ENCODE data around the gene ANAPC13.

Gene ANAPC13

DNA sequence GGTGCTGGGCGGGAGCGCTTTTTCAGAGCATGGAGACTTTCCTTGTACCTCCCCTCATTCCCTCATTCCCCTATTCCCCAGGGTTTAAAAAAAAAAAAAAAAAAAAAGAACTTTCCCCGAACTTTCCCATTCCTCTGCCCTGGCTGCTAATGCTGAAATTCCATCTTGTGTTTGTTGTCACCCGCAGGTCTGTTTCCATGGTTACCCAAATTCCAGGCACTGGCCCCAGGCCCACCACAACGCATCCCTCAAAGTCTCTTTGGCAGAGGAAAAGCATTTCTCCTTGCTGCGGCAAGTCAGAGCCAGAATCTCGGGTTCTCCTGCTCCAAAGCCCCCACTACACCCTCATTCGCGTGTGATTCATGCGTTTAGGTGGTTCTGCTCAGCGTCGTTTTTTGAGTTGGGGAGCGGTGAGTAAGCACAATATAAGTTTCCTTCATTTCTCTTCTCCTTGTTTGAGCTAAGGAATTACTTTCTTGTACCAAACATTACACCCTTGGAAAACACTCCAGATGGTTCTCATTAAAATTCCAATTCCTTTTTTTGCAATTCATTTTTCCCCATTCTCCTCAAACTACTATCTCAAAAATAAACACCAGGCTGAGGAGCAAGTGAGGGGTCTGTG lies 21.6 kb downstream of the ANAPC13 start:
- peak; percentile 99 for DNase-seq (ENCODE audit: extremely low read depth, low read depth)
- TF ChIP-seq CTCF (IDR thresholded peaks at IDR 0.05; ENCODE audit: low read depth, low read length), result no peak

GRCh38 chr3:134463676-134464063 lies 22.1 kb downstream of the ANAPC13 start:
- TF ChIP-seq CTCF (IDR thresholded peaks at IDR 0.05; ENCODE audit: low read depth, low read length), result no peak
- no peak for DNase-seq (ENCODE audit: extremely low read depth, low read depth)

DNA sequence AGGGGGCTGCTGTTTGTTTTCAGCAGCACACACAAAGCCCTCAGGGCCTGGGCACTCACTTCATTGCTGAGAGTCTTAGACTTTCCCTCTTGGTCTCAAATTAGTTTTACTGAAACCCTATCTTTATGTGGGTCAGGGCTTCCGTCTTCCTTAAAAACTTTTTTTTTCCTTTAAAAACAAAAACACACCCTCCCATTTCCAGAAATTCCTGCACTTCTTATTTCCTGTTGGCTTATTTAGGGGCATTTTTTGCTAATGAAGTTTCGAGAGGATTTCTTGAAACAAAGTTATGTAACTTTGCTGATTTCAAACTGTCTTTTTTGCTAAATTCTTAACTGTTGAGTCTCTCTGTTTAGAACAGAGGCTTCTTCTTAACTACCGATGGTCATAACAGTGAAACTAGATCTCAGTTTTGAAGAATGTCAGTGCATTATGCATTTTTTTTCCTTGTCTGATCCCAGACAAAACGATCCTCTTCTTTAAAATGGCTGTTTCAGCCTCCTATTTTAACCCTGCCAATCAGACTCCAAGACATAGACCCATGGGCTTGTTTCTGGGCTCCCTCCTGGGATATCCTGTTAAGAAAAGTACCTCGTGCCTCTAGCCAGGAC lies 23.3 kb downstream of the ANAPC13 start:
- DNase-seq (ENCODE audit: extremely low read depth, low read depth), result peak; percentile 68
- no peak for TF ChIP-seq CTCF (IDR thresholded peaks at IDR 0.05; ENCODE audit: low read depth, low read length)

GRCh38 chr3:134460965-134461364 lies 24.8 kb downstream of the ANAPC13 start:
- TF ChIP-seq CTCF (IDR thresholded peaks at IDR 0.05; ENCODE audit: low read depth, low read length), result no peak
- peak; percentile 78 for DNase-seq (ENCODE audit: extremely low read depth, low read depth)

DNA sequence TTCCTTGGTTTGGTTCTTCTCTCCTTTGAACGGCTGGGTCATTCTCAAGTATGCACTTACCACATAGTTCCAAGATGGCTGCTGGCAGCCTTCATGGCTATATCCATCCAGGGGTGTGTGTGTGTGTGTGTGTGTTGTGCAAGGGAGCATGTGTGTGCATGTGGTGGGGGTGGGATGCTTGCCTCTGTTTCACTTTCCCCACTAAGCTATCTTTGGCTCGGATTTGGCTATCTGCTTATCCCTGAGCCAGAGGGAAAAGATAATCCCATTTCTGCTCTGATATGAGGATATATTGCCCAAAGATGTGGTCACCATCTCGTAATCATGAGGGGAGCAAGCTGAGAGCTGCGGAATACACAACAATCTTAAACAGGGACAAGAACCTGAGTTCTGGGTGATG lies 26.2 kb downstream of the ANAPC13 start:
- DNase-seq (ENCODE audit: extremely low read depth, low read depth), result no peak
- no peak for TF ChIP-seq CTCF (IDR thresholded peaks at IDR 0.05; ENCODE audit: low read depth, low read length)

DNA sequence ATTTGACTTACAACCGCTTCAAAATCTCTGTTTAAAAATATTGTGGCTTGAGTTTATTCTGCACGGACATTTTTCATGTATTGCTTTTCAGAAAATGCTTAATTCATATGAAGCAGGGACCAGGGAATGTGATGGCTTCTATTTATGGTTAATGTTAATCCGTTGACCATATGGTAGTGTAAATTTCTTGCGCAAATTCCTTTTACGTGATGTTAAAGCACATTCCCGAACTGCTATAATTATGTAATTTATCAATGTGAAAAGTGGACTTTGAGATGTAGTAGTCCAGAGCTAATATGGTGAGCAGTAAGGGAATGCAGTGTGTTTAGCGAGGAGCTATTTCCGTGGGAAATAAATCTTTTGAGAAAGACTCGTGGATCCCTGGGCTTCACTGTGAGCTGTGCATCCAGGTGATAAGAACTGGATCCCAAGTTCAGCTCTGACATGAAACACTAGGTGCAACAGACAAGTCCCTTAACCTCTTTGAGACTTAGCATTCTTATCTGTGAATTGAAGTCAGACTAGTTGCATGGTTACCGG lies 27.3 kb downstream of the ANAPC13 start:
- DNase-seq (ENCODE audit: extremely low read depth, low read depth), result no peak
- no peak for TF ChIP-seq CTCF (IDR thresholded peaks at IDR 0.05; ENCODE audit: low read depth, low read length)

DNA sequence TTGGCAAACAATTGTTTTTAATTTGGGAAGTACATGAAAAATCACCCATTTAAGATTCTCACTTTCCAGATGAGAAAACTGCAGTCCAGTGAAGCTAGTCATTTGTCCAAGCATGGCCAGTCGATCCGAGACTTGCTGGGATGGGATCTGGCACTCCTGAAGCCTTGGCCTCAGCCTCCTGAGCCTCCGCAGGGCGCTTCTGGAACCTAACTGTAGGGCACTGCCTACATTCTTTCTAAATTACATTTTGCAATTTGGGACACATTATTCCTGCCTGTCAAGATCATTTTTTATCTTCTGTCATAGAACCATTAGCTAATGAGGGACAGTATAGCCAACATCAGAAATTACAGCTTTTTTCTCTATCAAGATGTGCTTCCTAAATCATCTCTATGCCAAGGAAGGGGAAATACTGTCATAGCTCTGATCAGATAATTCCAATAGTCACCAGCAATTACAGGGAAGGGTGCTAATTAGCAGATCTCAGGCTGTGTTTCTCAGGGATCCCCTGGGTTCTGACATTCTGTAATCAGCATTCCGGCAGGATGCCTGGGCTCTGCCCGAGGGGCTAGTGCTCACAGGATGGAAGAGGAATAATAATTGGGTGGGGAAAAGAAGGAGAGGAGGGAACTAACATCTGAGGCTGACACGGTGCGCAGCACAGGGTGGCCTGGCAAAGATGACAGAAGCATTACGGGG lies 28.3 kb downstream of the ANAPC13 start:
- no peak for DNase-seq (ENCODE audit: extremely low read depth, low read depth)
- TF ChIP-seq CTCF (IDR thresholded peaks at IDR 0.05; ENCODE audit: low read depth, low read length), result no peak
